ENCODE measurements around the gene PLXNA2. TPM values are rescaled to one million over a fixed set of nuclear protein-coding genes. Genes with fewer than 3 reads are reported as not detected.
A peak's percentile ranks its signal among the peaks of the same experiment; 100 is the strongest.

The PLXNA2 gene
- polyA plus RNA-seq, 2 of the 4 experiments (the other 2 are of a cell fraction): 0.36 to 0.87 TPM

DNA sequence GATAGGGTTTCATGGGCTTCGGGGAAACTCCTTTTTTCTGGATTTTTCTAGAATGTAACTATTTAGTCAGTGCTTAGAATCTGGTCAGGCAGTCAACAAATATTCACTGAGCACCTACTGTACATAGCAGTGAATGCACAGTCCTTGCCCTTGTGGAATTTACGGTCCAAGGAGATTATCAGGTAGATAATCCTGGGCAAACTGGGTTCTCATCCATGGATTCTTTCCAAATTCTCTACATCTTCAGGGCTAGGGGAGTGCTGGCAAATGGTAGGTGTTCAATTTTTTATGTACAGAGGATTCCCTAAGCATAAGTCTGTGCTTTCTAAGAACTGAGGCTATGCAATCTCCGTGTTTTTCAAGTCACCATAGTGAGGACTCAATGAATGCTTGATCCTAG, 192.5 kb downstream of the PLXNA2 start:
- ChIA-PET POLR2A (no interaction called here), CTCF (interaction anchor here (0.6 kb wide), 1 partner anchor 473 kb away, joined by 3 read pairs; no protein-coding TSS in a partner anchor)
- no peak for FAIRE-seq
- no peak for DNase-seq (ENCODE audit: low read depth in 1 of 2, low spot score in 1 of 2)
- TF ChIP-seq RNF2 (IDR thresholded peaks at IDR 0.05; ENCODE audit: borderline replicate concordance, low read depth) (no peak), TFCP2L1 (CRISPR knock-in tag; IDR thresholded peaks at IDR 0.05) (no peak), GATA3 (IDR thresholded peaks at IDR 0.05; ENCODE audit: borderline replicate concordance) (no peak)
- no peak overlapping the region for H3K4me2 ChIP-seq
- ATAC-seq: no peak
- no peaks in the 10 kb centered on the region for H3K9me3 ChIP-seq
- no peak overlapping the region for H3K4me3 ChIP-seq
- H3K4me1 ChIP-seq: no peaks in the 10 kb centered on the region
- no peak overlapping the region for H3K27ac ChIP-seq
- WGBS (ENCODE audit: missing lambda C conversion rate): 58% methylated on average over 3 of the region's 3 CpGs

DNA sequence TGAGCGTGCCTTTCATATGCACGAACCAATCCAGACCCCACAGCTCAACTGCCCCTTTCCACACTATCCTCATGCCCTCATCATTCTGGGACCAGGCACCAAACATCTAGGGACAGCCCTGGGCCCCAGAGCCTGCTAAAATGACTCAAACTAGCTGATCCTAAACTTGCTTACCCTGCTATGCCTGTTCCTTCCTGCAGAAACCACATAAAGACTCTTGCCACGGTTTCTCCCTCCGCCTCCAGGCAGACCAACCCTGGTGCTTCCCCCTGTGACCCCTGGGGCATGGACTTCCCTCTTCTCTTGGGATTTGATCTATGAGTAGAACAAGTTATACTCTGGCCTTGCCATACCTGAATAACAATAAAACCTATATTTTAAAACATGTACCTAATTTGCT, 195.3 kb downstream of the PLXNA2 start:
- FAIRE-seq (no peak), ATAC-seq (no peak), DNase-seq (ENCODE audit: low read depth in 1 of 2, low spot score in 1 of 2) (no peak)
- no peak overlapping the region for H3K4me2 ChIP-seq
- H3K4me3 ChIP-seq: no peak overlapping the region
- no peak overlapping the region for H3K27ac ChIP-seq
- POLR2A ChIA-PET: no interaction called here
- TF ChIP-seq JUN (IDR thresholded peaks at IDR 0.05) (no peak), NPAS2 (CRISPR knock-in tag; IDR thresholded peaks at IDR 0.05; ENCODE audit: borderline replicate concordance) (no peak), RAD21 (conservative IDR thresholded peaks at IDR 0.05 in 1 of 2, IDR thresholded peaks at IDR 0.05 in 1 of 2) (no peak), FOXS1 (CRISPR knock-in tag; IDR thresholded peaks at IDR 0.05) (no peak)
- TF ChIP-seq, protein P1, sequence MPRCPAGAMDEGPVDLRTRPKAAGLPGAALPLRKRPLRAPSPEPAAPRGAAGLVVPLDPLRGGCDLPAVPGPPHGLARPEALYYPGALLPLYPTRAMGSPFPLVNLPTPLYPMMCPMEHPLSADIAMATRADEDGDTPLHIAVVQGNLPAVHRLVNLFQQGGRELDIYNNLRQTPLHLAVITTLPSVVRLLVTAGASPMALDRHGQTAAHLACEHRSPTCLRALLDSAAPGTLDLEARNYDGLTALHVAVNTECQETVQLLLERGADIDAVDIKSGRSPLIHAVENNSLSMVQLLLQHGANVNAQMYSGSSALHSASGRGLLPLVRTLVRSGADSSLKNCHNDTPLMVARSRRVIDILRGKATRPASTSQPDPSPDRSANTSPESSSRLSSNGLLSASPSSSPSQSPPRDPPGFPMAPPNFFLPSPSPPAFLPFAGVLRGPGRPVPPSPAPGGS (IDR thresholded peaks at IDR 0.05): no peak
- TF ChIP-seq, protein P2, sequence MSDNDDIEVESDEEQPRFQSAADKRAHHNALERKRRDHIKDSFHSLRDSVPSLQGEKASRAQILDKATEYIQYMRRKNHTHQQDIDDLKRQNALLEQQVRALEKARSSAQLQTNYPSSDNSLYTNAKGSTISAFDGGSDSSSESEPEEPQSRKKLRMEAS (IDR thresholded peaks at IDR 0.05): no peak
- TF ChIP-seq, protein P3, sequence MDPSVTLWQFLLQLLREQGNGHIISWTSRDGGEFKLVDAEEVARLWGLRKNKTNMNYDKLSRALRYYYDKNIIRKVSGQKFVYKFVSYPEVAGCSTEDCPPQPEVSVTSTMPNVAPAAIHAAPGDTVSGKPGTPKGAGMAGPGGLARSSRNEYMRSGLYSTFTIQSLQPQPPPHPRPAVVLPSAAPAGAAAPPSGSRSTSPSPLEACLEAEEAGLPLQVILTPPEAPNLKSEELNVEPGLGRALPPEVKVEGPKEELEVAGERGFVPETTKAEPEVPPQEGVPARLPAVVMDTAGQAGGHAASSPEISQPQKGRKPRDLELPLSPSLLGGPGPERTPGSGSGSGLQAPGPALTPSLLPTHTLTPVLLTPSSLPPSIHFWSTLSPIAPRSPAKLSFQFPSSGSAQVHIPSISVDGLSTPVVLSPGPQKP (IDR thresholded peaks at IDR 0.05; ENCODE audit: low read depth, low read length): no peak
- H3K9me3 ChIP-seq: no peaks in the 10 kb centered on the region
- 65% methylated on average over 4 of the region's 4 CpGs for WGBS (ENCODE audit: missing lambda C conversion rate)
- CTCF ChIA-PET: interaction anchor here (1.2 to 2.5 kb wide), 2 partner anchors 196 to 199 kb away, joined by 3 to 11 read pairs; partner anchors contain the start of gene PLXNA2
- H3K4me1 ChIP-seq: no peaks in the 10 kb centered on the region; the same call in 2 of the 3 replicates

DNA sequence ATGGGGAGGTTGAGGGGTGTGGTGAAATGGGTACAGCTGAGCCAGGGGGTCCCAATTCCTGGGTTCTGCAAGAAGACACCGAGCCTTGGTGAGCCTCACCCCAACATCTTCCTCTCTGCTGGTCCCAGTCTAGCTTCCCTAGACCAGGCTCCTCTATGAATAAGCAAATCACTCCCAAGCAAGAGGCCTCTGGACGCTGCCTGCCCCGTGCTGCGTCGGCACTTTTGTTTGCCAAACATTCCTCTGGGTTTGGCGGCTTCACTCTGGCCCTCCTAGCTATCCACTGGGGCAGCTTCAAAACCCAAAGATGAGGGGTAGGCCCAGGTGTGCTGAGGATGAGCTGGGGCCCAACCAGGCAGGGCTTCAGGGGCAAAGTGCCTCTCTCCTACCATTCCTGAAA, 196.2 kb downstream of the PLXNA2 start:
- DNase-seq (ENCODE audit: low read depth in 1 of 2, low spot score in 1 of 2) (no peak), FAIRE-seq (no peak), ATAC-seq (no peak)
- 75% methylated on average over 6 of the region's 6 CpGs for WGBS (ENCODE audit: missing lambda C conversion rate)
- Histone ChIP-seq H3K27ac (no peak overlapping the region), H3K9me3 (no peaks in the 10 kb centered on the region), H3K4me3 (no peak overlapping the region), H3K4me1 (no peaks in the 10 kb centered on the region; the same call in 2 of the 3 replicates), H3K4me2 (no peak overlapping the region)
- CTCF ChIA-PET: interaction anchor here (1.0 to 3.2 kb wide), 6 partner anchors 24 to 204 kb away, joined by 3 to 18 read pairs (median 4); partner anchors contain the start of gene PLXNA2
- POLR2A ChIA-PET: no interaction called here
- TF ChIP-seq JUNB (IDR thresholded peaks at IDR 0.05) (no peak), HOXB5 (CRISPR knock-in tag; IDR thresholded peaks at IDR 0.05) (no peak), MAFK (IDR thresholded peaks at IDR 0.05; ENCODE audit: partially characterized antibody) (peak; percentile 38), NR3C1 (IDR thresholded peaks at IDR 0.05) (no peak), EHF (CRISPR knock-in tag; IDR thresholded peaks at IDR 0.05) (no peak)
- TF ChIP-seq, protein P4, sequence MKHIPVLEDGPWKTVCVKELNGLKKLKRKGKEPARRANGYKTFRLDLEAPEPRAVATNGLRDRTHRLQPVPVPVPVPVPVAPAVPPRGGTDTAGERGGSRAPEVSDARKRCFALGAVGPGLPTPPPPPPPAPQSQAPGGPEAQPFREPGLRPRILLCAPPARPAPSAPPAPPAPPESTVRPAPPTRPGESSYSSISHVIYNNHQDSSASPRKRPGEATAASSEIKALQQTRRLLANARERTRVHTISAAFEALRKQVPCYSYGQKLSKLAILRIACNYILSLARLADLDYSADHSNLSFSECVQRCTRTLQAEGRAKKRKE (CRISPR knock-in tag; IDR thresholded peaks at IDR 0.05; ENCODE audit: low read depth): no peak

DNA sequence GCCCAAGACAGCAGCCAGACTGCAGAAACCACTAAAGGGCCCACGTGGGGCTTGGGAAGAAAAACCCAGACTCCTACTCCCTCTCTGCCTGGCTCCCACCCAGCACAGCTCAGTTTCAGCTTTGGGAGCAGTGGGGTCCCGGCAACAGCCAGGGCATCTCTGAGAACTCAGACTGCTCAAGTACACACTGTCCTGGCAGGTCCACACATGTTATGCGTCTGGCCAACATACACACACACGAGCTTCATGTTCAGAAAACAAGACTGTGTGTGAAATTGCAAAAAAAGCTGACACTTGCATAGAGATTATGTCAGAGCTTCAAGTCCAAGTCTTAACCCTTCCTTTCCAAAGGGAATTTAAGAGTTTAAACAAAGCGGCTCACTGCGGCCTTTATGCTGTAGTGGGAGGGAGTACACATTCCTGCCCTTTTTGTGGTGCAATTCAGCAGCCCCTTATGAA, 196.7 kb downstream of the PLXNA2 start:
- H3K4me1 ChIP-seq: no peaks in the 10 kb centered on the region; the same call in 2 of the 3 replicates
- TF ChIP-seq ZC3H11A (IDR thresholded peaks at IDR 0.05): no peak
- TF ChIP-seq, protein P3 (IDR thresholded peaks at IDR 0.05; ENCODE audit: low read depth, low read length): no peak
- no peak for TF ChIP-seq ZNF302 (CRISPR knock-in tag; IDR thresholded peaks at IDR 0.05)
- no peak for TF ChIP-seq NR3C1 (IDR thresholded peaks at IDR 0.05)
- no peak for TF ChIP-seq HOXB5 (CRISPR knock-in tag; IDR thresholded peaks at IDR 0.05)
- TF ChIP-seq MAFK (IDR thresholded peaks at IDR 0.05; ENCODE audit: partially characterized antibody): no peak
- no peak for TF ChIP-seq HES2 (IDR thresholded peaks at IDR 0.05)
- TF ChIP-seq FOSL2 (IDR thresholded peaks at IDR 0.05): no peak
- no peak for TF ChIP-seq FOSL2 (CRISPR knock-in tag; IDR thresholded peaks at IDR 0.05)
- TF ChIP-seq RARB (CRISPR knock-in tag; IDR thresholded peaks at IDR 0.05): no peak
- TF ChIP-seq KDM1A (IDR thresholded peaks at IDR 0.05; ENCODE audit: low read depth): no peak
- TF ChIP-seq, protein P2 (IDR thresholded peaks at IDR 0.05): no peak
- no peak for TF ChIP-seq NPAS2 (CRISPR knock-in tag; IDR thresholded peaks at IDR 0.05; ENCODE audit: borderline replicate concordance)
- TF ChIP-seq EP300 (IDR thresholded peaks at IDR 0.05): no peak
- no peak for TF ChIP-seq GATA3 (IDR thresholded peaks at IDR 0.05; ENCODE audit: borderline replicate concordance)

More for the DNA sequence above, 196.7 kb downstream of the PLXNA2 start:
- ATAC-seq (no peak), DNase-seq (ENCODE audit: low read depth in 1 of 2, low spot score in 1 of 2) (no peak), FAIRE-seq (no peak)
- Histone ChIP-seq H3K9me3 (no peaks in the 10 kb centered on the region), H3K27ac (no peak overlapping the region), H3K4me2 (no peak overlapping the region), H3K4me3 (no peak overlapping the region)
- ChIA-PET CTCF (interaction anchor here (0.9 to 3.6 kb wide), 9 partner anchors 8 to 204 kb away, joined by 3 to 20 read pairs (median 5); partner anchors contain the start of gene PLXNA2), POLR2A (no interaction called here)
- 73% methylated on average over 6 of the region's 6 CpGs for WGBS (ENCODE audit: missing lambda C conversion rate)
